UCSD-AML1 (cell line): Measurements from ENCODE around the gene RHCE.
"Not testable (repeated sequence)": the region's sequence is repeated elsewhere in the genome, so short reads cannot be mapped to it uniquely, and the experiment has no call there.

ENCODE experiments used
- DNase-seq: peaks from one replicate; lab custom pipeline; 2025; ENCODE audit not compliant: unreplicated experiment; lab: John Stamatoyannopoulos, UW

RHCE gene

GRCh38 chr1:25402947-25403803, 17.4 kb downstream of the RHCE start:
- DNase-seq, result peak; percentile 26

GRCh38 chr1:25398079-25398478, 22.5 kb downstream of the RHCE start:
- DNase-seq, result not testable (repeated sequence)

GRCh38 chr1:25397549-25397948, 23.1 kb downstream of the RHCE start:
- DNase-seq, result not testable (repeated sequence)

GRCh38 chr1:25392841-25393240, 27.8 kb downstream of the RHCE start:
- no peak for DNase-seq

GRCh38 chr1:25389721-25390120, 30.9 kb downstream of the RHCE start:
- not testable (repeated sequence) for DNase-seq

GRCh38 chr1:25388691-25389090, 31.9 kb downstream of the RHCE start:
- DNase-seq, result not testable (repeated sequence)

GRCh38 chr1:25387096-25387495, 33.5 kb downstream of the RHCE start:
- DNase-seq, result not testable (repeated sequence)

- DNase-seq, result not testable (repeated sequence)
These were observed 36.8 kb downstream of the RHCE start for GRCh38 chr1:25383875-25384274.

GRCh38 chr1:25383090-25383489, 37.5 kb downstream of the RHCE start:
- DNase-seq, result not testable (repeated sequence)

GRCh38 chr1:25382543-25382942, 38.1 kb downstream of the RHCE start:
- DNase-seq, result not testable (repeated sequence)

GRCh38 chr1:25378367-25378766, 42.3 kb downstream of the RHCE start:
- not testable (repeated sequence) for DNase-seq

GRCh38 chr1:25371757-25372156, 48.9 kb downstream of the RHCE start:
- not testable (repeated sequence) for DNase-seq

GRCh38 chr1:25369691-25370271, 50.8 kb downstream of the RHCE start:
- DNase-seq, result not testable (repeated sequence)

GRCh38 chr1:25369241-25369640, 51.4 kb downstream of the RHCE start:
- DNase-seq, result no peak

- not testable (repeated sequence) for DNase-seq
These were observed 57.7 kb downstream of the RHCE start for GRCh38 chr1:25362634-25363559.

GRCh38 chr1:25361901-25362300, 58.7 kb downstream of the RHCE start:
- DNase-seq, result no peak

GRCh38 chr1:25360596-25361581, 59.7 kb downstream of the RHCE start:
- no peak for DNase-seq

- no peak for DNase-seq
These were observed 63.8 kb downstream of the RHCE start for GRCh38 chr1:25356848-25357247.

- no peak for DNase-seq
These were observed 64.2 kb downstream of the RHCE start for GRCh38 chr1:25356441-25356840.

GRCh38 chr1:25355841-25356395, 64.7 kb downstream of the RHCE start:
- DNase-seq, result no peak
